H1 (cell line): ENCODE results near the gene NEDD4L. TPM values are rescaled to one million over a fixed set of nuclear protein-coding genes. Genes with fewer than 3 reads are reported as not detected.

Source experiments
- CTCF ChIA-PET: fragments of 300-600 bp; sonication (Branson Sonifier 250); formaldehyde crosslinking; loops from one replicate; lab custom pipeline; 2021; ENCODE audit not compliant: partially characterized antibody; lab: Charles Lee
- POLR2A ChIA-PET: fragments of 300-600 bp; sonication (Branson Sonifier 250); formaldehyde crosslinking; loops from one replicate; lab custom pipeline; 2021; ENCODE audit warnings: inconsistent platforms; ENCODE audit not compliant: partially characterized antibody; lab: Charles Lee
- DNase-seq, 2 experiments: peaks; one replicate each; pipeline versions ENCODE4 v3.0.0 to v3.0.0-alpha.2; 2010 to 2022; ENCODE audit warnings: low spot score in 2 of 2, low read depth in 1 of 2, mixed read lengths in 1 of 2
- FAIRE-seq: peaks from 2 replicates; lab custom pipeline; 2011; peaks lifted over from hg19 to GRCh38; lab: Jason Lieb, UNC
- H2AFZ ChIP-seq: 2 replicates; pipeline ENCODE4 v1.8.1; 2012; ENCODE audit warnings: low read length, inconsistent platforms
- H2AK5ac ChIP-seq: 2 replicates; pipeline ENCODE4 v1.6.1; 2013; ENCODE audit warnings: low read depth, low read length
- H2BK120ac ChIP-seq: replicated peaks from 2 replicates; pipeline ENCODE3; 2013; ENCODE audit warnings: low read depth, low read length, inconsistent platforms
- H2BK12ac ChIP-seq: 2 replicates; pipeline ENCODE4 v1.6.1; 2013; ENCODE audit warnings: low read depth, low read length
- H2BK15ac ChIP-seq: 2 replicates; pipeline ENCODE4 v1.6.1; 2013; ENCODE audit warnings: low read length
- H2BK20ac ChIP-seq: 2 replicates; pipeline ENCODE4 v1.6.1; 2013; ENCODE audit warnings: low read length
- H2BK5ac ChIP-seq: 2 replicates; pipeline ENCODE4 v1.6.1; 2013; ENCODE audit warnings: low read depth, low read length
- H3K14ac ChIP-seq: 2 replicates; pipeline ENCODE4 v1.6.1; 2013; ENCODE audit warnings: inconsistent platforms; ENCODE audit not compliant: insufficient read length
- H3K18ac ChIP-seq: 2 replicates; pipeline ENCODE4 v1.6.1; 2013; ENCODE audit warnings: low read length; ENCODE audit errors: extremely low read depth
- H3K23ac ChIP-seq: 2 replicates; pipeline ENCODE4 v1.6.1; 2013; ENCODE audit warnings: inconsistent platforms; ENCODE audit not compliant: insufficient read length
- H3K23me2 ChIP-seq: 2 replicates; pipeline ENCODE4 v1.6.1; 2013; ENCODE audit warnings: low read depth, low read length
- H3K27ac ChIP-seq: 2 replicates; pipeline ENCODE4 v1.6.1; 2011; ENCODE audit warnings: low read depth, low read length, inconsistent platforms
- H3K27me3 ChIP-seq, 4 experiments: replicated peaks in 1 of 4; 1 replicate in 1 of 4; 2 replicates in 3 of 4; pipeline versions ENCODE4 v1.6.1 to v1.8.1; 2011 to 2013; ENCODE audit warnings: low read length in 3 of 4, mild to moderate bottlenecking in 3 of 4, inconsistent platforms in 2 of 4, mixed read lengths in 2 of 4, moderate library complexity in 1 of 4; ENCODE audit not compliant: control insufficient read depth in 3 of 4, insufficient read depth in 3 of 4; ENCODE audit errors: extremely low read depth in 1 of 4
- H3K36me3 ChIP-seq, 4 experiments: 2 replicates each; pipeline versions ENCODE4 v1.6.1 to v1.8.1; 2011 to 2013; ENCODE audit warnings: mild to moderate bottlenecking in 4 of 4, low read length in 3 of 4, moderate library complexity in 2 of 4, control low read depth in 1 of 4, inconsistent platforms in 1 of 4; ENCODE audit not compliant: insufficient read depth in 4 of 4, control insufficient read depth in 2 of 4
- H3K4ac ChIP-seq: replicated peaks from 2 replicates; pipeline ENCODE3; 2013; ENCODE audit warnings: low read length, low read depth, mixed read lengths, inconsistent platforms; ENCODE audit not compliant: insufficient read length
- H3K4me1 ChIP-seq, 4 experiments: replicated peaks in 1 of 4; 1 replicate in 1 of 4; 2 replicates in 3 of 4; pipeline versions ENCODE4 v1.6.1 to v1.8.1; 2011 to 2013; ENCODE audit warnings: low read length in 3 of 4, inconsistent platforms in 2 of 4, mixed read lengths in 1 of 4; ENCODE audit not compliant: insufficient read depth in 4 of 4, control insufficient read depth in 3 of 4
- H3K4me2 ChIP-seq, 2 experiments: 2 replicates each; pipeline versions ENCODE4 v1.6.1 to v1.8.1; 2011 to 2013; ENCODE audit warnings: low read depth in 2 of 2, low read length in 2 of 2, control low read depth in 1 of 2, inconsistent platforms in 1 of 2, mild to moderate bottlenecking in 1 of 2; ENCODE audit not compliant: insufficient read depth in 1 of 2
- H3K4me3 ChIP-seq, 4 experiments: fragments of 200-600, 300-600 bp in 1 of 4; sonication (generic), shearing (Covaris generic), sonication (Bioruptor Twin) in 1 of 4; 2 replicates each; pipeline versions ENCODE4 v1.5.1 to v1.8.1; 2011 to 2016; ENCODE audit warnings: low read length in 4 of 4, low read depth in 3 of 4, control low read depth in 2 of 4, inconsistent platforms in 2 of 4, mild to moderate bottlenecking in 2 of 4, mixed read lengths in 1 of 4, moderate library complexity in 1 of 4; ENCODE audit not compliant: insufficient read depth in 2 of 4; ENCODE audit errors: extremely low read depth in 1 of 4
- H3K56ac ChIP-seq: replicated peaks from 2 replicates; pipeline ENCODE3; 2013; ENCODE audit warnings: low read depth, mild to moderate bottlenecking, mixed read lengths, low read length, inconsistent platforms; ENCODE audit not compliant: insufficient read length
- H3K79me1 ChIP-seq: 2 replicates; pipeline ENCODE4 v1.6.1; 2013; ENCODE audit warnings: low read depth, low read length, control low read depth
- H3K79me2 ChIP-seq, 2 experiments: 2 replicates each; pipeline versions ENCODE4 v1.6.1 to v1.8.1; 2012 to 2013; ENCODE audit warnings: low read length in 2 of 2, mild to moderate bottlenecking in 2 of 2, inconsistent platforms in 1 of 2; ENCODE audit not compliant: insufficient read depth in 2 of 2, control insufficient read depth in 1 of 2
- H3K9ac ChIP-seq, 4 experiments: replicated peaks in 1 of 4; 1 replicate in 1 of 4; 2 replicates in 3 of 4; pipeline versions ENCODE4 v1.6.1 to v1.8.1; 2011 to 2013; ENCODE audit warnings: low read depth in 3 of 4, low read length in 3 of 4, control low read depth in 2 of 4, mild to moderate bottlenecking in 2 of 4, moderate library complexity in 2 of 4, inconsistent platforms in 1 of 4; ENCODE audit errors: extremely low read depth in 1 of 4
- H3K9me3 ChIP-seq, 2 experiments: 2 replicates each; pipeline versions ENCODE4 v1.6.1 to v1.8.1; 2012 to 2013; ENCODE audit warnings: mild to moderate bottlenecking in 2 of 2, moderate library complexity in 2 of 2, control low read depth in 1 of 2, inconsistent platforms in 1 of 2, low read depth in 1 of 2, low read length in 1 of 2, mixed read lengths in 1 of 2; ENCODE audit not compliant: insufficient read depth in 2 of 2
- H4K20me1 ChIP-seq, 2 experiments: replicated peaks in 1 of 2; 2 replicates each; pipeline versions ENCODE3 to v1.8.1; 2011 to 2013; ENCODE audit warnings: inconsistent platforms in 2 of 2, low read length in 2 of 2, mild to moderate bottlenecking in 1 of 2; ENCODE audit not compliant: insufficient read depth in 2 of 2, control insufficient read depth in 1 of 2
- H4K5ac ChIP-seq: 2 replicates; pipeline ENCODE4 v1.6.1; 2013; ENCODE audit warnings: low read length, low read depth, mixed read lengths, inconsistent platforms; ENCODE audit not compliant: insufficient read length
- H4K8ac ChIP-seq: 2 replicates; pipeline ENCODE4 v1.8.0; 2013; ENCODE audit warnings: mild to moderate bottlenecking, moderate library complexity, low read length, inconsistent platforms; ENCODE audit not compliant: insufficient read depth; ENCODE audit errors: extremely low read depth
- H4K91ac ChIP-seq: replicated peaks from 2 replicates; pipeline ENCODE3; 2013; ENCODE audit warnings: low read length, mixed read lengths, inconsistent platforms; ENCODE audit not compliant: insufficient read length
- ASH2L ChIP-seq: fragments of 200-600, 300-600 bp; sonication (generic); IDR thresholded peaks from one replicate; pipeline ENCODE4 v1.7.1; 2017; ENCODE audit warnings: low read length
- CEBPB ChIP-seq: IDR thresholded peaks from 2 replicates; pipeline ENCODE4 v1.6.1; 2012; ENCODE audit warnings: low read depth, low read length
- HDAC2 ChIP-seq, 2 experiments: fragments of 300-600 bp in 1 of 2; sonication (generic) in 1 of 2; IDR thresholded peaks; 2 replicates each; pipeline ENCODE4 v1.6.1; 2011 to 2012; ENCODE audit warnings: low read depth in 2 of 2, low read length in 2 of 2, mild to moderate bottlenecking in 2 of 2, moderate library complexity in 2 of 2, borderline replicate concordance in 1 of 2, inconsistent platforms in 1 of 2
- NRF1 ChIP-seq: IDR thresholded peaks from 2 replicates; pipeline ENCODE4 v1.6.1; 2011; ENCODE audit warnings: mild to moderate bottlenecking, low read depth, low read length, improper control_type of control experiment
- PHF8 ChIP-seq: fragments of 200-600 bp; sonication (generic); conservative IDR thresholded peaks from 2 replicates; pipeline ENCODE4 v1.7.1; 2012; ENCODE audit warnings: low read depth, mild to moderate bottlenecking, inconsistent platforms, low read length, moderate library complexity
- POU5F1 ChIP-seq: IDR thresholded peaks from 2 replicates; pipeline ENCODE4 v1.6.1; 2011; ENCODE audit warnings: low read depth, mild to moderate bottlenecking, low read length, moderate library complexity
- SIRT6 ChIP-seq: IDR thresholded peaks from one replicate; pipeline ENCODE4 v1.7.1; 2012; ENCODE audit warnings: low read length, inconsistent platforms
- SIX5 ChIP-seq: IDR thresholded peaks from 2 replicates; pipeline ENCODE4 v1.6.1; 2011; ENCODE audit warnings: mild to moderate bottlenecking, low read depth, low read length
- SP4 ChIP-seq: IDR thresholded peaks from 2 replicates; pipeline ENCODE4 v1.6.1; 2012; ENCODE audit warnings: low read length, inconsistent platforms
- TCF12 ChIP-seq: IDR thresholded peaks from 2 replicates; pipeline ENCODE4 v1.6.1; 2011; ENCODE audit warnings: low read depth, mild to moderate bottlenecking, low read length
- TEAD4 ChIP-seq: IDR thresholded peaks from 2 replicates; pipeline ENCODE4 v1.6.1; 2012; ENCODE audit warnings: low read depth, low read length, inconsistent platforms, mixed read lengths
- ZNF274 ChIP-seq: IDR thresholded peaks from 2 replicates; pipeline ENCODE4 v1.7.0; 2012; ENCODE audit warnings: low read length, borderline replicate concordance; ENCODE audit errors: extremely low read depth
- whole genome bisulfite sequencing, 2 experiments: shearing (Covaris generic) in 1 of 2; methylation state at CpG; one replicate each; pipeline versions ENCODE4 v1.1.6 to v1.1.7; 2013 to 2015; ENCODE audit warnings: low lambda C conversion rate in 2 of 2, mixed read lengths in 2 of 2, inconsistent platforms in 1 of 2, low coverage in 1 of 2, missing lambda C conversion rate in 1 of 2; ENCODE audit not compliant: insufficient replicate concordance in 2 of 2, insufficient coverage in 1 of 2, insufficient read length in 1 of 2; ENCODE audit errors: extremely low coverage in 1 of 2, missing lambda C conversion rate in 1 of 2; 5-methylcytosine and 5-hydroxymethylcytosine counted together
- polyA plus RNA-seq, 7 experiments: library from polyadenylated mRNA; depleted of rRNA in 3 of 7; stranded (reverse) in 5 of 7; unstranded in 2 of 7; fragments of >200 nt in 5 of 7; fragments of 200-250 nt in 2 of 7; gene quantifications; 1 replicate in 5 of 7; 2 replicates in 1 of 7; 4 replicates in 1 of 7; pipeline versions ENCODE4 v1.2.1 to v1.2.3, GENCODE V29; 2011 to 2013; ENCODE audit warnings: missing spikeins in 2 of 7, mixed read lengths in 2 of 7
- total RNA-seq: library from RNA; stranded (reverse); fragmentation: NEBNext Ultra II Directional; extraction: Animal tissue kit (Norgen Biotek cat#: 25700); gene quantifications from 2 replicates; pipeline ENCODE4 v1.2.1, GENCODE V29; 2021

NEDD4L gene
- total and polyA plus RNA-seq, 2 of the 8 experiments (the other 6 are each of a cell fraction or from before 2014, with no cell fraction given): 37.3 to 69.8 TPM

- Histone ChIP-seq H4K5ac (no peak overlapping the region), H2BK15ac (no peak overlapping the region), H3K23ac (no peak overlapping the region), H3K27ac (no peak overlapping the region), H2BK20ac (no peak overlapping the region), H3K36me3 (no peaks in the 10 kb centered on the region), H3K56ac (no peak overlapping the region), H2BK5ac (no peak overlapping the region), H3K4me1 (peaks cover 0 to 3% (median 0%) of the 10 kb centered on the region in 4 experiments; a peak in 2 of 7 replicates), H2BK12ac (no peak overlapping the region), H3K9ac (no peak overlapping the region), H3K18ac (no peak overlapping the region), H3K9me3 (no peaks in the 10 kb centered on the region), H3K23me2 (no peaks in the 10 kb centered on the region; the same call in 1 of the 2 replicates), H2AFZ (no peak overlapping the region), H4K91ac (no peak overlapping the region), H3K4me2 (no peak overlapping the region), H4K20me1 (no peaks in the 10 kb centered on the region), H3K79me2 (no peaks in the 10 kb centered on the region), H2BK120ac (no peak overlapping the region), H3K4ac (no peak overlapping the region), H3K4me3 (no peak overlapping the region), H3K79me1 (no peaks in the 10 kb centered on the region), H3K14ac (no peak overlapping the region), H2AK5ac (no peak overlapping the region), H4K8ac (no peak overlapping the region), H3K27me3 (no peaks in the 10 kb centered on the region)
- FAIRE-seq (no peak), DNase-seq (no peak)
- ChIA-PET CTCF (interaction anchor here (1.1 to 1.5 kb wide), 2 partner anchors 11 to 13 kb away, joined by 3 to 4 read pairs; no protein-coding TSS in a partner anchor), POLR2A (interaction anchor here (0.7 kb wide), 1 partner anchor 85 kb away, joined by 3 read pairs; no protein-coding TSS in a partner anchor)
- 90% methylated on average over 5 of the region's 5 CpGs; no CpG with 5 or more reads in 1 of the 2 experiments for WGBS, 2 experiments
- no peak for TF ChIP-seq SIRT6
- no peak for TF ChIP-seq ASH2L
- TF ChIP-seq CEBPB: no peak
- no peak for TF ChIP-seq NRF1
- TF ChIP-seq PHF8: no peak
- no peak for TF ChIP-seq HDAC2 (IDR thresholded peaks at IDR 0.05; ENCODE audit: borderline replicate concordance in 1 of 2, low read depth in 2 of 2, low read length in 2 of 2)
- TF ChIP-seq SP4: no peak
- no peak for TF ChIP-seq POU5F1
- TF ChIP-seq TCF12: no peak
- TF ChIP-seq ZNF274: no peak
- no peak for TF ChIP-seq TEAD4
- no peak for TF ChIP-seq SIX5
These were observed 365.9 kb downstream of the NEDD4L start for GRCh38 chr18:58409802-58410445.
